T follicular helper cell (primary cell): ENCODE measurements around the gene C6orf52.

Experiments
- DNase-seq: peaks from one replicate; pipeline ENCODE4 v3.0.0-alpha.2; 2020; ENCODE audit warnings: low read depth

C6orf52 gene

GRCh38 chr6:10655508-10656055 is 38.8 kb downstream of the C6orf52 start:
- DNase-seq = no peak

- DNase-seq = no peak
Observed at GRCh38 chr6:10644225-10644624, 50.2 kb downstream of the C6orf52 start.

GRCh38 chr6:10643201-10643651 is 51.2 kb downstream of the C6orf52 start:
- DNase-seq = no peak

GRCh38 chr6:10641528-10641927 is 52.9 kb downstream of the C6orf52 start:
- DNase-seq = no peak

- no peak for DNase-seq
Observed at GRCh38 chr6:10640412-10640811, 54.0 kb downstream of the C6orf52 start.

- no peak for DNase-seq
Observed at GRCh38 chr6:10633216-10633615, 61.2 kb downstream of the C6orf52 start.

GRCh38 chr6:10630178-10630577 is 64.2 kb downstream of the C6orf52 start:
- DNase-seq = no peak

GRCh38 chr6:10627800-10628199 is 66.6 kb downstream of the C6orf52 start:
- DNase-seq = no peak

- no peak for DNase-seq
Observed at GRCh38 chr6:10626154-10626741, 68.2 kb downstream of the C6orf52 start.

GRCh38 chr6:10624836-10625235 is 69.6 kb downstream of the C6orf52 start:
- no peak for DNase-seq

- DNase-seq = no peak
Observed at GRCh38 chr6:10621847-10622246, 72.6 kb downstream of the C6orf52 start.
